Stimulated activated effector memory CD8-positive, alpha-beta T cell treated with anti-CD3 and anti-CD28 coated beads, Interleukin-12 subunit alpha, Interleukin-12 subunit beta, amount 100 ng/mL, for 72 hours (primary cell): ENCODE data around the gene FKBP1A.

ENCODE experiments used
- ATAC-seq: fragments of 150-1000 bp; cut with Tn5 transposase; 2 replicates; pipeline ENCODE4 v1.10.0; 2021
- DNase-seq, 2 donors: peaks; one replicate each; pipeline ENCODE4 v3.0.0; 2021 to 2022; ENCODE audit warnings: low spot score in 2 of 2
- H3K27ac Mint-ChIP-seq: one replicate; pipeline ENCODE4 v1.8.0; 2022; ENCODE audit warnings: mild to moderate bottlenecking, mixed read lengths
- H3K36me3 Mint-ChIP-seq: one replicate; pipeline ENCODE4 v1.8.0; 2022; ENCODE audit warnings: mild to moderate bottlenecking, mixed read lengths
- H3K4me1 Mint-ChIP-seq: one replicate; pipeline ENCODE4 v1.8.0; 2022; ENCODE audit warnings: mixed read lengths
- H3K4me3 Mint-ChIP-seq: one replicate; pipeline ENCODE4 v1.8.0; 2022; ENCODE audit warnings: mild to moderate bottlenecking, mixed read lengths
- H3K9me3 Mint-ChIP-seq: one replicate; pipeline ENCODE4 v1.8.0; 2022; ENCODE audit warnings: mixed read lengths

Gene FKBP1A

GRCh38 chr20:1338096-1338495, 54.8 kb downstream of the FKBP1A start:
- Mint-ChIP-seq H3K4me3 (no peak overlapping the region), H3K4me1 (peaks cover 23% of the 10 kb centered on the region), H3K36me3 (no peaks in the 10 kb centered on the region), H3K9me3 (no peaks in the 10 kb centered on the region), H3K27ac (peak overlapping the region; percentile 20)
- ATAC-seq (no peak), DNase-seq (peak; percentile 1 to 46)

DNA sequence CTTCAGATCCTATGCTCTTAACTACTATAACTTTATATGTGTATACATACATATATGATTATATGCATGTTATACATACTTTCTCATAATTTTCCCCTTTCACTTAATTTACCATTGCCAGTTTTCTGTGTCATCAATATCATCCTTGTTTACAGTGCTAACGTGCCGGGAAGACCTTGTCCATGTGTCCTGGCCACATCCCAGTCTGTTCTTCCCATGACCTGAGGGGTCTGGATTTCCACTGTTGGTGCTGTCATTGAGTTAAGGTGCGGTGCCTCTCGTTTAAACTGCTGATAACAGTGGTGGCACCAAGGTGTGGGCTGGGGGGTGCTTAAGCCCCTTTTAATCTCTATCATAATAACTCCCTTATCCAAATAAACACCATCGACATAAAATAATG, 55.4 kb downstream of the FKBP1A start:
- H3K27ac Mint-ChIP-seq: peak overlapping the region; percentile 20
- no peak overlapping the region for H3K4me3 Mint-ChIP-seq
- H3K4me1 Mint-ChIP-seq: peaks cover 29% of the 10 kb centered on the region
- no peak for ATAC-seq
- peaks cover 4% of the 10 kb centered on the region for H3K36me3 Mint-ChIP-seq
- no peaks in the 10 kb centered on the region for H3K9me3 Mint-ChIP-seq
- DNase-seq: peak in 1 of 2 donors; percentile 26

DNA sequence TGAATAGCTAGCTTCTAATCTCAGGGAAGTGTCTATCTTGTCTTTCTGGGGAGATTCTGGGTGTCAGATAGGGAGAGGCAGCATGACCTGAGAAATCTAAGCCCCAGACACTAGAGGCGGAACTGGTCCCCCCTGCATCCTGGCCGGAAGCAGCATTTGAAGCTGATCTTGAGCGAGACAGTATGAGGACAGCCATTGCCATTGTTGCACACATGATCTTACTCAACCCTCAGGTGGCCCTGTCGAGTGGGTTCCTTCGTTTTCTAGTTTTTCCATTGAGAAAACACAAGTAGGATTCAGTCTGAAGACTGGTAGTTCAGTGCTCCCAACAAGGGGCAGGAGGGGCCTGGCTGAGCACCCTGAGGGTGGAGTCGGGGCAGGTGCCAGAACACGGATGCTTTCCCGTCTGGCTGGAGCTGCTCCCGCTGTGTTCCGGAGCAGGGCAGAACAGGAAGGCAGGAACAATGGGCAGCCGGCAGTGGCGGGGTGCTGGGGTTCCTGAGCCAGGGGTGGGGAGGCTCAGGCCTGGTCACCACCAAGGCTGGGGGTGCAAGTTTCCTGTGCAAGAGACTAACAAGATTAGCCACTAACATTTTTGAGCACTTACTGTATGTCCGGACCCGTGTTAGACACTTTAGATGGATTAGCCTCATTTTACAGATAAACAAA, 56.0 kb downstream of the FKBP1A start:
- Mint-ChIP-seq H3K4me3 (no peak overlapping the region), H3K4me1 (peaks cover 34% of the 10 kb centered on the region), H3K9me3 (no peaks in the 10 kb centered on the region), H3K27ac (peak overlapping the region; percentile 72), H3K36me3 (peaks cover 10% of the 10 kb centered on the region)
- DNase-seq (peak; percentile 1 to 43), ATAC-seq (no peak)

- no peaks in the 10 kb centered on the region for H3K9me3 Mint-ChIP-seq
- ATAC-seq (peak; percentile 79), DNase-seq (peak; percentile 1 to 46)
- H3K4me1 Mint-ChIP-seq: peaks cover 41% of the 10 kb centered on the region
- H3K4me3 Mint-ChIP-seq: no peak overlapping the region
- H3K27ac Mint-ChIP-seq: peak overlapping the region; percentile 72
- H3K36me3 Mint-ChIP-seq: peaks cover 16% of the 10 kb centered on the region
These were observed 56.7 kb downstream of the FKBP1A start for GRCh38 chr20:1335961-1336698.

GRCh38 chr20:1334761-1335160, 58.1 kb downstream of the FKBP1A start:
- Mint-ChIP-seq H3K9me3 (no peaks in the 10 kb centered on the region), H3K4me1 (peaks cover 54% of the 10 kb centered on the region), H3K4me3 (no peak overlapping the region), H3K27ac (peak overlapping the region; percentile 29), H3K36me3 (peaks cover 17% of the 10 kb centered on the region)
- no peak for ATAC-seq
- peak; percentile 0 to 47 for DNase-seq

GRCh38 chr20:1334370-1334731, 58.5 kb downstream of the FKBP1A start:
- peaks cover 21% of the 10 kb centered on the region for H3K36me3 Mint-ChIP-seq
- ATAC-seq (no peak), DNase-seq (no peak)
- H3K4me3 Mint-ChIP-seq: no peak overlapping the region
- no peaks in the 10 kb centered on the region for H3K9me3 Mint-ChIP-seq
- peak overlapping the region; percentile 29 for H3K27ac Mint-ChIP-seq
- H3K4me1 Mint-ChIP-seq: peaks cover 58% of the 10 kb centered on the region

GRCh38 chr20:1333462-1334369, 59.1 kb downstream of the FKBP1A start:
- Mint-ChIP-seq H3K4me3 (no peak overlapping the region), H3K4me1 (peaks cover 58% of the 10 kb centered on the region), H3K36me3 (peaks cover 22% of the 10 kb centered on the region), H3K9me3 (no peaks in the 10 kb centered on the region), H3K27ac (peak overlapping the region; percentile 29)
- DNase-seq: peak in 1 of 2 donors; percentile 38
- no peak for ATAC-seq

DNA sequence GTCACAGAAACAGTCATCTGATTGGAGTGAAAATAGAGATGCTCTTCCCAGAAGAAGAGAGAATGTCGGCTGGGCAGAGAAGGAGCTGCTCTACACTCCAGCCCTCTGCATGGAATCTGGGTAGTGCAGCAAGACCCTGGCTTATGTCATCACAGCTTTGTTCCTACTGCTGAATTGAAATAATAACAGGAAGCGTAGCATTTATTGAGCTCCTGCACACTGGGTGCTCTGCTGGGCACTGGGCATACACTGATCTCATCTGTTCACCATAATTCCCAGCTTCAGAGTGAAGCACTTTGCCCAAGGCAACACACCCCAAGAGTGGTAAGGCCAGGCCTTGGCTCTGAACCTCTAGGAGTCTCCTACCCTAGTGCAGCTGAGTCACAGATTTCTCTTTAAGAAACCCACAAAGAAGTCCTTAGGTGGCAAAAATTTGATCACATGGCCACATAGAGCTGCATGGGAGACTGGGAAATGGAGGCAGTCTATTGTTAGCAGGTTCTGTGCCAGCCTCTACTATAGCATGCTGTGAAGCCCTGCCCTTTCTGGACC, 60.0 kb downstream of the FKBP1A start:
- no peak overlapping the region for H3K27ac Mint-ChIP-seq
- peaks cover 58% of the 10 kb centered on the region for H3K4me1 Mint-ChIP-seq
- peak; percentile 1 to 38 for DNase-seq
- H3K4me3 Mint-ChIP-seq: no peak overlapping the region
- peaks cover 22% of the 10 kb centered on the region for H3K36me3 Mint-ChIP-seq
- no peaks in the 10 kb centered on the region for H3K9me3 Mint-ChIP-seq
- peak; percentile 15 for ATAC-seq

- ATAC-seq (no peak), DNase-seq (peak in 1 of 2 donors; percentile 37)
- H3K4me1 Mint-ChIP-seq: peaks cover 58% of the 10 kb centered on the region
- H3K4me3 Mint-ChIP-seq: no peak overlapping the region
- peak overlapping the region; percentile 70 for H3K27ac Mint-ChIP-seq
- no peaks in the 10 kb centered on the region for H3K9me3 Mint-ChIP-seq
- peaks cover 22% of the 10 kb centered on the region for H3K36me3 Mint-ChIP-seq
These were observed 60.9 kb downstream of the FKBP1A start for GRCh38 chr20:1331801-1332453.

GRCh38 chr20:1331101-1331500, 61.8 kb downstream of the FKBP1A start:
- H3K27ac Mint-ChIP-seq: peak overlapping the region; percentile 70
- no peak overlapping the region for H3K4me3 Mint-ChIP-seq

DNA sequence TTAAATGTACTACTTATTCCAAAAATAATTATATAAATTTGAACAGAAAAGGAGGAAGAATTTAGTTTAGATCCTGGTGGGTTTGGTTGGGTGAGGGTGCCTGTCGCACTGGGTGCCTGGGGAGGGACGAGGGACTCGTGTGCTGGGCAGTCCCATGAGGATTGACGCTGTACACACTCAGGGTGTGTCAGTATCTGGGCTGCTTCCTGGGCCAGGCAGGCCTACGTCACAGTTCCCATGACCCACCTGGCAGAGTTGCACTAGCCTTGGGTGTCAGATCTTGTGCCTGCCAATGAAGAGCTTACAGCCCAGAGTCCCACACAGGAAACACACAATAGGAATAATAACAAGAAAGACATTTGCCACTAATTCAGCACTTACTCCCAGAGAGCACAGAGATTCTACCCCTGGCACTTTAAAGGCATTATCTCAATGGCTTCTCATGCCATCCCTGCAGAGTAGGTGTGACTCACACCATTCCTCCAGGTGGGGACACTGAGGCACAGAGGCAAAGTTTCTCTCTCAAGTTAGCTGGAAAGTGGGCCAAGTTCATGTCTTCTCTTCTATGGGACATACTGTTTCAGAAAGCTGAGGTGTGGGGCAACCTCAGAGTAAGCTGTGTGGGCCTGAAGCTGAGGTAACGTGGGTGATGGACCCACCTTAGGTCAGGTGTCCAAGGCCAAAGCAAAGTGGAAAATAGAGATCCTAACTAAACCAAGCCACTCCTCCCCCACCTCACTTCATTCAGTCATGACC, 62.6 kb downstream of the FKBP1A start:
- Mint-ChIP-seq H3K36me3 (peaks cover 22% of the 10 kb centered on the region), H3K9me3 (no peaks in the 10 kb centered on the region), H3K4me1 (peaks cover 46% of the 10 kb centered on the region), H3K27ac (peak overlapping the region; percentile 70), H3K4me3 (no peak overlapping the region)
- peak; percentile 1 to 44 for DNase-seq
- no peak for ATAC-seq

More at GRCh38 chr20:1331101-1331500, 61.8 kb downstream of the FKBP1A start:
- Mint-ChIP-seq H3K36me3 (peaks cover 22% of the 10 kb centered on the region), H3K9me3 (no peaks in the 10 kb centered on the region), H3K4me1 (peaks cover 50% of the 10 kb centered on the region)
- ATAC-seq (no peak), DNase-seq (peak in 1 of 2 donors; percentile 42)

DNA sequence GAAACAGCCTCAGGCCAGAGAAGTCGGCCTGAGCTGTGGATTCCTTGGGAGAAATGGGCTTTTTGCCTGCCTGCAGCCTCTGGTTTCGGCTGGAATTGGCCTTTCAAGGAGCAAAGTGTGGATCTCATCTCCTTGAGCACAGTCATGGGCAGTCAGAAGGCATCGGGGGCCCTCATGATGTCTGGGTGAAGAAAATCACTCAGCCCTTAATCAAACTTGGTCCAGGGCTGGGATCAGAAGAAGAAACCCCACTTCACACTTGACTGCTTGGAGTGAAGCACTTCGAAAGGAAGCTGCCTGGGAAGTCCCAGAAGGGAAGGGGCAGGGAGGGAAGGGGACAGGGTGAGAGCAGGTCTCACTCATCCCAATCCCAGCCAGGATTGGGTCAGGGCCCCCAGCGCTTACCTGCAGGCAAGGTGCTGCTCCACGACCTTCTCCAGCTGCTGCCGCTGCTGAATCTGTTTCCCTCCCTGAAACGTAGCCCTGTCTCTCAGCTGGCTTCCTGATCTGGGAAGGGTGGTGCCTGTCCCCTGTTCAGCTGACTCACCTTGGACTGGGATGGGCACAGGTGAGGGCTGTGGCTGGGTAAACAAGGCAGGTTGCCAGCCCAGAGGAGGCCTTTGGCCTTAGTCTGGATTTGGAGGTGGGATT, 64.0 kb downstream of the FKBP1A start, which contains the start of gene SDCBP2:
Gene SDCBP2 (minus strand): TSS at position 460 of the 651 bp plus-strand sequence. CDS start 8,723 bp downstream, outside the sequence.
- peaks cover 40% of the 10 kb centered on the region for H3K4me1 Mint-ChIP-seq
- peaks cover 22% of the 10 kb centered on the region for H3K36me3 Mint-ChIP-seq
- H3K9me3 Mint-ChIP-seq: no peaks in the 10 kb centered on the region
- H3K4me3 Mint-ChIP-seq: no peak within 1 kb of the TSS
- no peak for ATAC-seq
- peak; percentile 1 to 46 for DNase-seq
- H3K27ac Mint-ChIP-seq: peak within 1 kb of the TSS; percentile 70

DNA sequence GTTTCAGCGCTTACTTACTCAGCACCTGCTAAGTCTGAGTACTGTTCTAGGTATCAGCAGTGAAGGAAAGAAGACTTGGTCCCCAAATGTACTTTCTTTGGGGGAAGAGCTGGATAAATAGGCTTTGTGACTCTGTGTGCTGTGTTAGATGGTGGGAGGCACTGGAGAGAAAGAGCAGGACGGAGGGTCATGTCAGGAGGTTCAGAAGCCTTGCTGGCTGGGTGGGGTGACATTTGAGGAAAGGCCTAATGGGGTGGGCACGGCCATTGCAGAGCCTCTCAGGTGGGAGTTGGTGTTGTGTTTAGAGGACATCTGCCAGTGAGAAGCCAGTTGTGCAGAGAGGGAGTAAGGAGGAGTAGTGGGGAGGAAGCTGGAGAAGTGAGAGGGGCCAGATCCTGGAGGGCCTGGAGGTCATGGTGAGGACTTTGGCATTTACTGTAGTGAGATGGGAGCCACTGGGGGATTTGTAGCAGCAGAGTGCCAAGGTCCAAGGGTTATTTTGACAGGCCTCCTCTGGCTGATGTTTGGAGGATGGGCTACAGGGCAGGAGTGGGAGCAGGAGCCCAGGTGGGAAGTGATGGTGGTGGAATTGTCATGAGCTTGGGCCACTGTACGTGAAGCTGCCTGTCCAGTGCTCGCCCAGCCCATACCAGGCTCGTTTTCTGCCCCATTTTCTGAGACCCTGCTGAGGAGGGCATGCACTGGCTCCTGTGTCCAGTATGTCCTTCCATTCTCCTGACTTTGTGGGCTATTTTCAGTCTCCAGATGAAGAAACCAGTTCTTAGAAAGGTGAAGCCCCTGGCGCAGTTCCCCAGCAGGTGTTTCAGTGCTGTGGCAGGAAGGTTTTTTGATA, 64.8 kb downstream of the FKBP1A start:
- H3K27ac Mint-ChIP-seq: no peak overlapping the region
- peaks cover 22% of the 10 kb centered on the region for H3K36me3 Mint-ChIP-seq

More for the DNA sequence above, 64.8 kb downstream of the FKBP1A start:
- no peaks in the 10 kb centered on the region for H3K9me3 Mint-ChIP-seq
- H3K4me3 Mint-ChIP-seq: no peak overlapping the region
- peaks cover 35% of the 10 kb centered on the region for H3K4me1 Mint-ChIP-seq
- ATAC-seq (no peak), DNase-seq (peak in 1 of 2 donors; percentile 1)
